MCF 10A (cell line): ENCODE results near the gene NHERF1. TPM values are rescaled to one million over a fixed set of nuclear protein-coding genes. Genes with fewer than 3 reads are reported as not detected.

Source experiments
- BruUV-seq: library from RNA; stranded (reverse); fragments of 400-500 nt; replicated peaks from 2 replicates; lab custom pipeline; 2021; lab: Mats Ljungman, UMichigan
- CTCF ChIA-PET: fragments of 300-600 bp; sonication (Branson Sonifier 250); formaldehyde crosslinking; extraction: SDS; loops from one replicate; lab custom pipeline; 2021; ENCODE audit warnings: antibody characterized with exemption, inconsistent platforms; lab: Yijun Ruan, JAX
- POLR2A ChIA-PET: fragments of 300-600, 350-650 bp; sonication (Branson Sonifier 250); formaldehyde crosslinking; extraction: SDS; loops from one replicate; lab custom pipeline; 2020; ENCODE audit warnings: antibody characterized with exemption, inconsistent platforms; lab: Yijun Ruan, JAX
- DNase-seq: peaks from one replicate; pipeline ENCODE4 v3.0.0-alpha.2; 2018; ENCODE audit not compliant: unreplicated experiment
- H3K27ac Mint-ChIP-seq: one replicate; pipeline ENCODE4 v1.8.0; 2022; ENCODE audit warnings: mild to moderate bottlenecking, low read depth, mixed read lengths; ENCODE audit not compliant: unreplicated experiment
- H3K27me3 Mint-ChIP-seq: one replicate; pipeline ENCODE4 v1.8.0; 2022; ENCODE audit warnings: mixed read lengths; ENCODE audit not compliant: insufficient read depth, unreplicated experiment
- H3K36me3 Mint-ChIP-seq: one replicate; pipeline ENCODE4 v1.8.0; 2022; ENCODE audit warnings: mild to moderate bottlenecking, moderate library complexity, mixed read lengths; ENCODE audit not compliant: insufficient read depth, unreplicated experiment
- H3K4me1 Mint-ChIP-seq: one replicate; pipeline ENCODE4 v1.8.0; 2022; ENCODE audit warnings: mixed read lengths; ENCODE audit not compliant: insufficient read depth, unreplicated experiment
- H3K4me3 Mint-ChIP-seq: one replicate; pipeline ENCODE4 v1.8.0; 2022; ENCODE audit warnings: mild to moderate bottlenecking, moderate library complexity, mixed read lengths; ENCODE audit not compliant: unreplicated experiment
- H3K9me3 Mint-ChIP-seq: one replicate; pipeline ENCODE4 v1.8.0; 2022; ENCODE audit warnings: mixed read lengths; ENCODE audit not compliant: unreplicated experiment
- CTCF ChIP-seq: fragments of 200-600 bp; IDR thresholded peaks from one replicate; pipeline ENCODE4 v1.8.0; 2022; ENCODE audit warnings: antibody characterized with exemption, mild to moderate bottlenecking; ENCODE audit not compliant: unreplicated experiment
- intact Hi-C: fragments of 100-400 bp; cut with micrococcal nuclease; formaldehyde crosslinking; loops from 2 replicates; pipeline ENCODE4 v1.14.1; 2022
- total RNA-seq: library from RNA; stranded (reverse); gene quantifications from 2 replicates; pipeline ENCODE4 v1.2.3, GENCODE V29; 2022

NHERF1 gene
- total RNA-seq, 1 experiment from 2014 or later = 25.3 TPM

DNA sequence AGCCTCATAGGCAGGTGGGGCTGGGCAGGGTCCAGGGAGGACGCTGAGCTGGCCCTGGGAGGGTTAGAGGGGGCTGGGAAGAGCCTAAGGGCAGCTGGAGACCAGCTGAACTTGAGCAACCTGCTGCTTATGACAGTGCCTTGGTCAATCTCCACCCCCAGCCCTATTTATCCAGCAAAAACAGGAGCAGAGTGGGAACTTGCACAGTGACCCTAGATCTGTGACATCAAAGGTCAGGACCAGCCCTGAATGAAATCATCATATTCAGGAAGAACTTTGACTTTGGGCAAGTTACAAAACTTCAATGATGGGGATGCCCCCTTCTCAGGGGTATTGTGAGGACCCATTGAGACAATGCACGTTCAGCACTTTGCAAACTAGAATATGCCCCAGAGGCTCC is 45.1 kb upstream of the NHERF1 start:
- TF ChIP-seq CTCF = no peak
- Mint-ChIP-seq H3K27ac (no peak overlapping the region), H3K4me1 (no peaks in the 10 kb centered on the region), H3K4me3 (no peak overlapping the region), H3K9me3 (no peaks in the 10 kb centered on the region), H3K27me3 (peaks cover 51% of the 10 kb centered on the region), H3K36me3 (no peaks in the 10 kb centered on the region)
- BruUV-seq = no TSS peak
- no peak for DNase-seq
- ChIA-PET POLR2A (interaction anchor here (0.5 kb wide), 1 partner anchor 472 kb away, joined by 5 read pairs; no protein-coding TSS in a partner anchor), CTCF (interaction anchor here (0.7 kb wide), 1 partner anchor 1431 kb away, joined by 3 read pairs; no protein-coding TSS in a partner anchor)
- intact Hi-C loops = no loop called here

- TF ChIP-seq CTCF = no peak
- H3K9me3 Mint-ChIP-seq = no peaks in the 10 kb centered on the region
- CTCF ChIA-PET = interaction anchor here (0.8 kb wide), 1 partner anchor 161 kb away, joined by 3 read pairs; no protein-coding TSS in a partner anchor
- POLR2A ChIA-PET = no interaction called here
- no peaks in the 10 kb centered on the region for H3K4me1 Mint-ChIP-seq
- no TSS peak for BruUV-seq
- intact Hi-C loops = no loop called here
- H3K27ac Mint-ChIP-seq = no peak overlapping the region
- no peaks in the 10 kb centered on the region for H3K36me3 Mint-ChIP-seq
- peaks cover 50% of the 10 kb centered on the region for H3K27me3 Mint-ChIP-seq
- no peak for DNase-seq
- H3K4me3 Mint-ChIP-seq = no peak overlapping the region
Measured at GRCh38 chr17:74704544-74704943, 43.9 kb upstream of the NHERF1 start.

DNA sequence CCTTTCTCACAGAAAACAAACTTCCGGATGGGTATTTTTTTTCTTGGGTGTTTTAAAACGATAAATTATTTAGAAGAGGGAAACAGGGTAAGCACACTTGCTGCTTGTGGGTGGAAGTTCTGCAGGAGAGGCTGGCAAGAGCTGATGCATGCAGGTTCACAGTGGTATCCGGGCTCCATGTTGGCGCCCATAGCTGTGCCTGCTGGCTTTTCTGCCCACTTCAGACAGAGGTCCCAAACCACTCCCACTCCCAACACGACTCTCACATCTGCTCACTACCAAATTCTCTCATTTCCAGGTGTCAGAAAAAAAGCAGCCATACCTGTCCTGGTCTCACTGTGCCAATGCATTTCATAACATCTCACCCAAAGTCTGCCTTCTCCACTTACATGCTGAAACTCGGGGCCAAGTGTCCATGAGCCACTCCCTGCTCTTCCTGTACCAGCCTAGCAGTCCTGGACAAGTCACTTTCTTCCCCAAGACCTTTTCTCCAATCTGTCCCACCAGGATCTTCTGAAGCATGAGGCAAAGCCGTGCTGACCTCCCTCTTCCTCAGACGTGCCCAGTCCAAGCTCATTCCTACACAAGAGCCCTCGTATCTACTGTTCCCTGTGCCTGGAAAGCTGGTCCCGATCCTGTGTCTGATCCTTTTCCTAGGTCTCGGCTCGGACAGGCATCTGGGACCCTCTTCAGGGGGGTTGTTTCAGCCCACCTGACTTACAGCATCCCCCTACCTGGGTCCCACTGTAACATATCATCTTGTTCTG is 37.2 kb upstream of the NHERF1 start:
- no peaks in the 10 kb centered on the region for H3K9me3 Mint-ChIP-seq
- no peak for TF ChIP-seq CTCF
- DNase-seq = no peak
- no peak overlapping the region for H3K4me3 Mint-ChIP-seq
- H3K36me3 Mint-ChIP-seq = no peaks in the 10 kb centered on the region
- peaks cover 49% of the 10 kb centered on the region for H3K27me3 Mint-ChIP-seq
- ChIA-PET CTCF (interaction anchor here (0.6 to 1.3 kb wide), 4 partner anchors 14 to 245 kb away, joined by 3 to 4 read pairs (median 4); partner anchors contain the start of gene CD300A), POLR2A (no interaction called here)
- H3K4me1 Mint-ChIP-seq = no peaks in the 10 kb centered on the region
- no peak overlapping the region for H3K27ac Mint-ChIP-seq
- no TSS peak for BruUV-seq
- intact Hi-C loops = no loop called here

DNA sequence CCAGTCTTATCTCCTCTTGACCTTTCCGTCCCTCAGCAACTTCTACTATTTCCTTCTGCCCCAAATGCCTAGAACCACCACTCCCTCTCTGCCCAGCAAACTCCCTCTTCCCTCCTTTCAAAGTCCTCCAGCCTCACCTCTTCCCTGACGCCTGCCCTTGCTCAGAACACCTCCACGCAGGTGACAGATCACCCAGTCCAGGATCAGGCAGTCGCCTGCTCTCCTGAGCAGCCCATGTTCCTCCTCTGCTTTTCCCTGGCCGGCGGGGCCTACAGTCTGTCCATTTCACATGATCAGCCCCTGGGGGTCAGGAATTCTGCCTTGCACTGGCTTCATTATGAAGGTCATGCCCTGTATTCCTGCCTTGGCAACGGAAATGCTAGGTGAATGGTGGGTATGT is 36.1 kb upstream of the NHERF1 start:
- ChIA-PET CTCF (no interaction called here), POLR2A (no interaction called here)

More for the DNA sequence above, 36.1 kb upstream of the NHERF1 start:
- no TSS peak for BruUV-seq
- H3K4me3 Mint-ChIP-seq = no peak overlapping the region
- H3K9me3 Mint-ChIP-seq = no peaks in the 10 kb centered on the region
- peaks cover 47% of the 10 kb centered on the region for H3K27me3 Mint-ChIP-seq
- TF ChIP-seq CTCF = no peak
- H3K36me3 Mint-ChIP-seq = no peaks in the 10 kb centered on the region
- DNase-seq = no peak
- no peaks in the 10 kb centered on the region for H3K4me1 Mint-ChIP-seq
- no peak overlapping the region for H3K27ac Mint-ChIP-seq
- intact Hi-C loops = no loop called here
